Endothelial cell of umbilical vein (primary cell): ENCODE data around the gene OR1F1.

Experiments used
- CTCF ChIP-seq, 2 donors: IDR thresholded peaks; 1 replicate in 1 of 2; 2 replicates in 1 of 2; pipeline ENCODE4 v1.5.1; 2011; ENCODE audit warnings: low read length in 2 of 2, mild to moderate bottlenecking in 2 of 2, moderate library complexity in 2 of 2, control low read depth in 1 of 2, inconsistent platforms in 1 of 2, low read depth in 1 of 2; ENCODE audit not compliant: insufficient read depth in 1 of 2; ENCODE audit errors: extremely low read depth in 1 of 2
- EZH2 ChIP-seq: IDR thresholded peaks from 2 replicates; pipeline ENCODE4 v1.6.1; 2012; ENCODE audit warnings: borderline replicate concordance, low read depth, mild to moderate bottlenecking, moderate library complexity, low read length, inconsistent platforms; ENCODE audit not compliant: severe bottlenecking
- FOS ChIP-seq: IDR thresholded peaks from 2 replicates; pipeline ENCODE4 v1.6.1; 2011; ENCODE audit warnings: mild to moderate bottlenecking, low read length, moderate library complexity, borderline replicate concordance; ENCODE audit not compliant: insufficient read depth
- JUN ChIP-seq: IDR thresholded peaks from 2 replicates; pipeline ENCODE4 v1.6.1; 2011; ENCODE audit warnings: borderline replicate concordance, low read depth; ENCODE audit not compliant: insufficient read length, insufficient read depth
- POLR2A ChIP-seq: IDR thresholded peaks from 2 replicates; pipeline ENCODE4 v1.6.1; 2012; ENCODE audit warnings: low read depth, mild to moderate bottlenecking, control low read depth, low read length
- POLR2AphosphoS5 ChIP-seq: IDR thresholded peaks from 2 replicates; pipeline ENCODE4 v1.6.1; 2012; ENCODE audit warnings: low read depth, mild to moderate bottlenecking, control low read depth, low read length, moderate library complexity; ENCODE audit not compliant: insufficient read depth

GRCh38 chr16:3215601-3216262 lies 27.7 kb downstream of the OR1F1 start:
- TF ChIP-seq CTCF (IDR thresholded peaks at IDR 0.05; ENCODE audit: extremely low read depth in 1 of 2, insufficient read depth in 1 of 2, low read depth in 1 of 2, low read length in 2 of 2) (no peak), EZH2 (no peak), POLR2AphosphoS5 (no peak), FOS (no peak), POLR2A (no peak), JUN (no peak)
